HG02642 (cell line): Measurements from ENCODE around the gene OASL.
"Not testable (repeated sequence)": the region's sequence is repeated elsewhere in the genome, so short reads cannot be mapped to it uniquely, and the experiment has no call there.

Experiments used
- ATAC-seq: cut with Tn5 transposase; IDR thresholded peaks from one replicate; pipeline ENCODE4 v1.9.1; 2021; ENCODE audit warnings: mild to moderate bottlenecking; ENCODE audit not compliant: unreplicated experiment, poor library complexity

The OASL gene, protein sequence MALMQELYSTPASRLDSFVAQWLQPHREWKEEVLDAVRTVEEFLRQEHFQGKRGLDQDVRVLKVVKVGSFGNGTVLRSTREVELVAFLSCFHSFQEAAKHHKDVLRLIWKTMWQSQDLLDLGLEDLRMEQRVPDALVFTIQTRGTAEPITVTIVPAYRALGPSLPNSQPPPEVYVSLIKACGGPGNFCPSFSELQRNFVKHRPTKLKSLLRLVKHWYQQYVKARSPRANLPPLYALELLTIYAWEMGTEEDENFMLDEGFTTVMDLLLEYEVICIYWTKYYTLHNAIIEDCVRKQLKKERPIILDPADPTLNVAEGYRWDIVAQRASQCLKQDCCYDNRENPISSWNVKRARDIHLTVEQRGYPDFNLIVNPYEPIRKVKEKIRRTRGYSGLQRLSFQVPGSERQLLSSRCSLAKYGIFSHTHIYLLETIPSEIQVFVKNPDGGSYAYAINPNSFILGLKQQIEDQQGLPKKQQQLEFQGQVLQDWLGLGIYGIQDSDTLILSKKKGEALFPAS

DNA sequence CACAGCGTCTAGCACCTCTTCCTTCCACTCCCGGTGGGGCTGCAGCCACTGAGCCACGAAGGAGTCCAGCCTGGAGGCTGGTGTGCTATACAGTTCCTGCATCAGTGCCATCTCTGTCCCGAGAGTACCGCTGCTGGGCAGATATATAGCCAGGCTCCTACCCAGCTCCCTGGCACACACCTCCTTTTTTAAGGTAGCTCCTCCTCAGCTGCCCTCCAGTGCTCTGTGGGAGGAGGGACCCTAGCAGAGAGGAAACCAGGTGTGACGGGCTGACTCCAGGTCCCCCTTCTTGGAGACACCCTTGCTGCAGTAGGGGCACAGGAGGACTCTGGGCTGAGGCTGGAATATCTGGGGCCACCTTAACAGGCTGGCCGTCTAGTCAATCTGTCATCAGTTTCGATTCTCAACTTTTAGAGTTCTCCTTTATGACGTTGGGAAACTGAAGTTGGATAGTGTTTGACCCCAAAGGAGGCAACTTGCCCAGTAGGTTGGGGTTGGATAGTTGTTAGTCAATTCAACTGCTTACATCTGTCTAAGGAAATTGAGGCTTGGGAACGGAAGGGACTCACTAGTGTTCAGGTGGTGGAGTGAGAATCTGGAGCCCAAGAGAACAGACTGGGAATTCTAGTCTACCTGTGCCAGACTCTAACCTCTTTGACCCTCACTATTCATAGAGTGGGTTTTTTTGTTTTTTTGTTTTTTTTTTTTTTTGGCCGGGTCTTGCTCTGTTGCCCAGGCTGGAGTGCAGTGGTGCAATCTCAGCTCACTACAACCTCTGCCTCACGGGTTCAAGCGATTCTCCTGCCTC is at the start of gene OASL:
Gene OASL, minus strand, starts transcription at position 386 of the 808 bp plus-strand sequence. Its CDS starts 275 bp downstream, at position 111.
- peak; percentile 86 for ATAC-seq

DNA sequence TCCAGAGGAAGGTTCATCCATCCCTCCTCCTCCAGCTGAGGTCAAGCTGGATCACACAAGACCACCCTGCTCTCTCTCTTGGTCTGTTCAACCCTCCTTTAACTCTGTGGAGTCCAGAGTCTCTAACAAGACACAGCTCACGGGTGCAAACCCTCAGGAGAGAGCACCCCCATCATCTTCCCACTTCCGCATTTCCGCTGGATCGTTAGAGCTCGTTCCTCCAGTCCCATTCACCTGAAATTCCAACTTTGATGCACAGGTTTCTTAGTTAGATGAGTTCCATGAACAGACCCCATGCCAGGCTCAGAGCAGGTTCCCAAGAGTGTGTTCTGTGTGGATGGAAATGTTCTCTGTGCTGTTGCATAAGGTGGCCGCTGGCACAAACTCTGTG is 49.1 kb upstream of the OASL start:
- no peak for ATAC-seq

DNA sequence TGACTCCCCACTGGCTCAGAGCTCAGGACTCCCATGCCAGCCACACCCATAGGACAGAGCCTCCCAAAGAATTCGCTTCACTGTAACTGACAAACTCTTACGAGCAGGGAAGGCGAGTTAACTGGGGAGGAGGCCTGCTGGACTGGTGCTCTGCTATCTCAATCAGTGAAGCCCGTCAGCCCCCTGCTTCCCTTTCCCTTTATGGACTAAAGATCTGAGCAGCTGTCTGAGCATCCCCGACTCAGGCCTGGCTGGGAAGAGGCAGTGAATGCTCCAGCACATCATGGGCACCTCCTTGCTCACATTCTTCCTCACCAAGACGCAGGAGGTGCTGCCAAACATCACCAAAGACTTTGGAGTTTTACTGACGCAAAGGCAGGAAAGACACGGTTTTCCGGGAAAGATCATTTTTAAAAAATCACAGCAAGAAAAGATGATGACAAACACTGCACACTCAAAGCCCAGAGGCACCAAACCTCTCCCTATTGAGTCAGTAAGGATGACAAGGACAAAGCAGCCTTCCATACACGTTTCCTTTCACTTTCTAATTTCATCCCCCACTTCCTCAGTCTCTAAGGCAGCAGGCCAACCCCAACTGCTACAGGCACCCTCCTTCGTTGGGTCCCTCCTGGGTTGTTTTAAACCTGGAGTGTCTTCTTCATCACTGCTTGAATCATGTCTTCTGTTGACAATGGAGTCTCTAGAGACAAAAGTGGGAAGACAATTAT is 48.6 kb upstream of the OASL start:
- ATAC-seq = no peak

DNA sequence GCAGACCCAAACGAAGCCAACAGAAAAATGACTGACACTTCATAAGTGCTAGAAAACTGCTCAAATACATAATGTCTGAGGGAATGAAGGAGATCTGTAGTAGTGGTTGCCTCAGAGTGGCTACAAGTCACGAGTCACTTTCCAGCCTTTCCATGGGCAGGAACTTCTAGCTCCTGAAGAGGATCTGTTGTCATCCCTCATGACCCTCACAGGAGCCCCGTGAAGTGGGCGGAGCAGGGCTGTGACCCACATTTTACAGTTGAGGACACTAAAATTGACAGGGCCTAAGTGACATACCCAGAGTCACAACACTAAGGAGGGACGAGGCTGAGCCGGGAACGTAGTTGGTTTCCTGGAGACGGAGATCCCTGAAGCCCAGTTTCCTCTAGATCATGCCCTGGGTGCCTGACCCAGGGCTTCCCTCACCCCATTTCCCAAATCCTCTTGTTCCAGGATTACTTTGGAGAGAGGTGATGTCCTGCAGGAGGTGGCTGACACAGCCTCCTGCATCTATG is 47.8 kb upstream of the OASL start:
- no peak for ATAC-seq

DNA sequence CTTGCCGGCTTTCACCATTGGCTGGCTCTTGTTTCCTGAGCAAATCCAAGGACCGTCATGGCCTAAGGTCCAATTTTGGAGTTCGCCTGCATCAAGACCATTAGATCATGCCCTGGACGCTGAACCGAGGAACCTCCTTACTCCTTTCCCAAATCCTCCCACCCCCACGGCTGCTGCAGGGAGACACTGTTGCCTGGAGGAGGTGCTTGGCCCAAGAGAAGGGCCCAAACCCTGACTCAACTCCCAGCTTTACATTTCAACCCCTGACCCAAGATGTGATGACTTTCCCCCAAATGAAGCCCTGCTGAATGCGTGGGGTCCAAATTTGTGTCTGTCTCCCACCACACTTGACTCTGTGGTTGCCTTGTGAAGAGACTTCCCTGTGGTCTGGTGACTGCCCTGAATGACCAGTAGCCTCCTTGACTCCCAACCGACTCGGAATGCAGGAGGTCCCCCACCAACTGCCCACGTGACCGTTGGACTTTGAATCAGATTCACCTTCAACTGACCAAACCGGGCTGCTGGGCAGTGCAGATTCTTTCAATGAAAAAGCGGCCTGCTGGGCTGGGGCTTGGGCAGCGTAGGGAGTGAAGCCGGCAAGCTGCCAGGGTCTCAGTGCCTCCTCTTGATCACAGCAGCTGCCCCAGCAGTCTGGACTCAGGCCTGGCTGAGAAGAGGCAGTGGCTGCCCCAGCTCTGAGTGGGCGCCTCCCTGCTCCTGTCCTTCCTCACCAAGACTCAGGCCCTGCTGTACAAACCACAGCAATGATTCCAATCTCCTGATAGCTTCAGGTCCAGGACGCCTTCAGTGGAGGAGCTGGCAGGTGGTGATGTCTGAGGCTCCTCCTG is 46.7 kb upstream of the OASL start:
- ATAC-seq = no peak

DNA sequence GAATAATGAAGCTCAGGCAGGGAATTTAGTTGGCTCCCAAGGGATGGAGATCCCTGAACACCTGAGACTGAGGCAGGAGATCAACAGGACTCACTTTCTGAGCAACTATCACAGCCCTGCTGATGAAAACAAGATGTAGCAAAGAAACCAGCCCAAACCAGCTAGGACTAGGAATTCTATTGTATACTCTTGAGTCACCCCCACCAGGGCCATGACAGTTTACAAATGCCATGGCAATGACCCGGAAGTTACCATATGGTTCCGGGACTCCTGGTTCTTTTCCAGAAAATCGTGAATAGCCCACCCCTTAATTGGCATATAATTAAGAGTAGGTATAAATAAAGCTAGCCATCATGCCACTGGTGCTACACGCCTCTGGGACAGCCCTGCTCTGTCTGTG is 46.0 kb upstream of the OASL start:
- no peak for ATAC-seq

DNA sequence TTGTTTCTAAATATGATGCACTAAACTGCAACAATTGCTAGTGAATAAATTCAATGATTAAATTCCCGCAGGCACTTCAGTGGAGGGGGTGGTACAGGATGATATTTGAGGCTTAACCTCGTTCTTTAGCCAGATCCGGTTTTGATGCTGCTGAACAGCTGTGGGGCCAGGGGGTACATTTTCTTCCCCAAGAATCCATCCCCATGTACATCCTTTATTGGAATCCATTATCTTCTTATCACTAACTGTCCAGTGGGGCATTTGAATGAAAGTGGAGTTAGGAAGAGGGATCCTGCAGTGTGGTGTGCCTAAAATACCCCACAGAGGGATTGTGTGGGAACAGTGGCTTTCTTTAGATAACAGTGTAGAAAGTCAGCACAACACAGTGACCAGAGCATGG is 45.2 kb upstream of the OASL start:
- no peak for ATAC-seq

DNA sequence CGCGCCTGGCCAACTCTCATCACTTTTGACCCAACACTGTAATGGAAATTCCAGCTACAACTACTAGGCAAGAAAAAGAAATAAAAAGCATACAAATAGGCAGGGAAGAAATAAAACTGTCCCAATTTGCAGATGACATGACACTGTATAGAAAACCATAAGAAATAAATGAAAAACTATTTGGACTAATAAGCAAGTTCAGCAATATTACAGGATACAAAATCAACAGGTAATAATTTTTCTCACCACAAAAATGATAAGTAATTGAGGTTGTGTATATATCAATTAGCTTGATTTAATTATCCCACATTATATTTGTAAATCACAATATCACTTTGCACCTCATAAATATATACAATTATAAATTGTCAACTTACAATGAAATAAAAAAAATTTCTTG is 41.9 kb upstream of the OASL start:
- ATAC-seq = no peak

DNA sequence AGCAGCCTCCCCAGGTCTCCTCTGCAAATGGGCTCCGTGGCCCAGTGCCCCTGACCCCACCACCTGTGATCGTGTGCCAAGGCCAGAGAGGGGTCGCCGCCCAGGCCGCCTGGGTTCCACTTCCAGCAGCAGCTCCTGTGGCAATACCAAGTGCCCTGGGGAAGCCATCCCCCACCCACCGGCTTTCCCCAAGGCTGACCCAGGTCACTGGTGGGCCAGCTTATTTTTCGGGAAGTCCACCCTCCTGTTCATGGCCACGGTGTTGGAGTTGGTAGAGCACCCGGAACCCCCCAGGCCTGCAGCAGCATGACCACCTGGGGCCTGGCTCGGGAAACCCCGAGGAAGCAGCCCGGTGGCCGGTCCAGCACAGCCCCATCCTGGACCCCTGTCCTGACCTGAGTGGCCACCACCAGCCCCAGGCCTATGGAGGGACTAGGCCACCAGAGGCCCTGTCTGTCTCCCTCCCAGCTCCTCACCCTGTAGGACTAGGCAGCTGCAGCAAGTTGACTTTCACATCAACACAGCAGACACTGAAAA is 40.8 kb upstream of the OASL start:
- ATAC-seq = no peak

DNA sequence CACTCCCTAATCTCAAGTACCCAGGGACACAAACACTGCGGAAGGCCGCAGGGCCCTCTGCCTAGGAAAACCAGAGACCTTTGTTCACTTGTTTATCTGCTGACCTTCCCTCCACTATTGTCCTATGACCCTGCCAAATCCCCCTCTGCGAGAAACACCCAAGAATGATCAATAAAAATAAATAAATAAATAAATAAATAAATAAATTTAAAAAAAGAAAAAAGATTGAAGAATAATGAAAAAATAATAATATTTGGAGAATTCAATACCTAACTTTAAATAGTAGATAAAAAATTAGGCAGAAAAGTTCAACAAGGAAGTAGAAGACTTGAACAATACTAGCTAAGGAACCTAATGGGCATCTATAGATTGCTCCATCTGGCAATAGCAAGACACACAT is 38.4 kb upstream of the OASL start:
- not testable (repeated sequence) for ATAC-seq

DNA sequence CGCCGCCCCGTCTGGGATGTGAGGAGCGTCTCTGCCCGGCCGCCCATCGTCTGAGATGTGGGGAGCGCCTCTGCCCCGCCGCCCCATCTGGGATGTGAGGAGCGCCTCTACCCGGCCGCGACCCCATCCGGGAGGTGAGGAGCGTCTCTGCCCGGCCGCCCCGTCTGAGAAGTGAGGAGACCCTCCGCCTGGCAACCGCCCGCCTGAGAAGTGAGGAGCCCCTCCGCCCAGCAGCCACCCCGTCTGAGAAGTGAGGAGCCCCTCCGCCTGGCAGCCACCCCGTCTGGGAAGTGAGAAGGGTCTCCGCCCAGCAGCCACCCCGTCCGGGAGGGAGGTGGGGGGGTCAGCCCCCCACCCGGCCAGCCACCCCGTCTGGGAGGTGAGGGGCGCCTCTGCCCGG is 36.9 kb upstream of the OASL start:
- not testable (repeated sequence) for ATAC-seq

DNA sequence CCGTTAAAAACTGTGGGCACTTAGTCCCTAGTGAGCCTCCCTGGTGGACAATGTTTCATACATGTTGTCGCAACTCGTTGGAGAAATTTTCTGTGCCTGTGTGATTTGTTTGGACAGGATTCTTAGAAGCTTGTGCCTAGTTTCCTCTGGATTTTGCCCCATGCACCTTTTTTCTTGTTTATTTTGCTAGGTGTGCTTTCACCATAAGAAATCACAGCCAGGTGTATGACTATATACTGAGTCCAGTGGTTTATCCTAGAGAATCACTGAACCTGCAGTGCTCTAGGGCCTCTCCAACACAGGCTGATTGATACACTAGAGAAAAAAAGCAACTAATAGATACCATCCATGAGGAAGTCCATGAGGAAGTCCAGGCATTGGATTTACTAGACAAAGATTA is 33.1 kb upstream of the OASL start:
- no peak for ATAC-seq

DNA sequence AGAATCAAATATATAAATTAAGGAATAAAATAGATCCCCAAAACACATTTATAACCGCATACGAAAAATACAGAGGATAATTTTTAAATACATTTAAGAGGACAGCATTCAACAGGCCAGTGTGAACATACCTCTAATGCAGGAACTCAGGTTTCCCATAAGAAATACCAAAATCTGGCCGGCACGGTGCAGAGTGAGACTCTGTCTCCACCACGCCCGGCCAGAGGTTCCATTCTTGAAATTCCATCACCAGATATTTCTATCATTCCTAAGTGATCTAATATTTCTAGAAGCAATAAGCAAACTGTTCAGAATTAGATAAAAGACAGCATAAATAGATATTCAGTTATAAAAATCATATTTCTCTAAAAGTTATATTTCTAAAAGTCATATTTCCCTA is 30.2 kb upstream of the OASL start:
- no peak for ATAC-seq

DNA sequence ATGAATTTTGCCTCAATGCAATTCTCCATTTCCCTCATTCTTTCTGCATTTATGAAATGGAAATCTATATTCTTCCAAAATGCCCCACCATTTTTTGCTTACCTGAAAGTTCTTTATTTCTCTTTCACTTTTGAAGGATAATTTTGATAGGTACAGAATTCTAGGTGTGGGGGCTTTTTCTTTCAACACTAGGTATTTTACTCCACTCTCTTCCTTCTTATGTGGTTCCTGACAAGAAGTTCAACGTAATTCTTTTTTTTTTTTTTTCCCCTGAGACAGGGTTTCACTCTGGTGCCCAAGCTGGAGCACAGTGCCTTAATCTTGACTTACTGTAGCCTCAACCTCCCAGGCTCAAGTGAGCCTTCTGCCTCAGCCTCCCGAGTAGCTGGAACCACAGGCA is 26.3 kb upstream of the OASL start:
- ATAC-seq = no peak

DNA sequence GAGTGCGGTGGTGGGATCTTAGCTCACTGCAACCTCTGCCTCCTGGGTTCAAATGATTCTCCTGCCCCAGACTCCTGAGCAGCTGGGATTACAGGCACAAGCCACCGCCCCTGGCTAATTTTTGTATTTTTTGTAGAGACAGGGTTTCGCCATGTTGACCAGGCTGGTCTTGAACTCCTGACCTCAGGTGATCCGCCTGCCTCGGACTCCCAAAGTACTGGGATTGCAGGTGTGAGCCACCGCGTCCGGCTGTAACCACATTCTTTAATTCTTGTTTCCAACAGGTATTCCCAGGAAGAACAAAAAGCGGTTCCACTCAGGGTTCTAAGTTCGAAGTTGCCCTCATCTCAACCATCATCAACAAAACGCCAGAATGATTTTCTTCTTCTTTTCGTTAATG is 25.5 kb upstream of the OASL start:
- not testable (repeated sequence) for ATAC-seq

DNA sequence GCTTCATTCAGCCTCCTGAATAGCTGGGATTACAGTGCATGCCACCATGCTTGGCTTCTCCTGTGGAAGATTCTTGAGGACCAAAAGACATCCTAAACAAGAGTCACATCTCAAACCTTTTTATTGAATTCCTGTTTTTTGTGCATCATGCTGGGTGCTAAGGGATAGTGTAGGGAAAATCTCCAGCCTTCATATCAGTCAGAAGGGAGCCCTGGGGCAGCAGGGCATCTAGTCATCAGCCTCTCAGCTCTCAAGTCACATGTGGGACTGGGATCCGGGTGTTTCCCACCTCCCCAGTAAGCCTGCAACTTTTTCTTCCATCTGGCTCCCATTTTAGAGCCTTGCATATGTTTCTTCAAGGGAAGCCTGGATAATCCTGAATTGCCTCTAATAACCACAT is 25.1 kb upstream of the OASL start:
- no peak for ATAC-seq

DNA sequence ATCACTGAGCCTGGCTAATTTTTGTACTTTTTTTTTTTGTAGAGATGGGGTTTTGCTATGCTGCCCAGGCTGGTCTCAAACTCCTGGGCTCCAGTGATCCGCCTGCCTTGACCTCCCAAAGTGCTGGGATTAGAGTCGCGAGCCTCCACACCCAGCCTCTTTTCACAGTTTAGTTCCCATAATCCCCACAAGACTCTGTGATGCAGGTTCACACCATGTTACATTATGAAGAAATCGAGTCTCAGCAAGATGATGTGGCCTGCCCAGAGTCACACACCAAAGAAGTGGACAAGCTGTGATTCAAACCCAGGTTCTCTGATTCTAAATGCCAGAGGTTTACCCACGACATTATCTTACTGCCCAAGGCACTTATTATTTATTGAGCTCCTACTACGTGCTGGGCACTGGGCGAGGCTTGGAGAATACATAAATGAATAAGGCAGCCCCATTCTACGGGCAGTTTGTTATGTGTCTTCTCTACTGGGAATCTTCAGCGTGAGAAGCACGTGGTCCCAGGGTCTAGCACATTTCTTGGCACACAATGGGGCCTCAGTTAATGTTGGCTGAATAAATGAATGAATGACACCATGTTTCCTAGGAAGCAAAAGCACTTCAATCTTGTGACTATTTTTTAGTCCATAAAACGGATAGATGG is 23.5 kb upstream of the OASL start:
- no peak for ATAC-seq

DNA sequence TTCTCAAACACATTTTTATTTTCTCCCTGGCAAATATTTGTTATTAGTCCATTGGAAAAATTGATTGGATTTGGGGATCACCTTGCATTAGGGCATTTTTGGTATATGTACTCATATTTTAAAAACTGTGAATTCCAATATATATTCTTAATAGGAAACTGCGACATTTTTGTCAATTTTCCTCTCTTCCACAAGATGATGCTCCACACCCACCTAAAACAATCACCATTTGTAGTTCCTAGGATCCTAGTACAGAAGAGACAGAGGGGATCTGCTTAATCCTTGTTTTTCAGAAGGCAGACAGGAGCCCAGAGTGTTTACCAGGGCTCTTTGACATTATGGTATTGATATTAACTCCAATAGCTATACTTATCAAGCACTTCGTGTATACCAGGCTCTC is 22.8 kb upstream of the OASL start:
- ATAC-seq = no peak
